GM21825 (cell line): ENCODE data around the gene STING1.
A peak's percentile ranks its signal among the peaks of the same experiment; 100 is the strongest.
"Not testable (repeated sequence)": the region's sequence is repeated elsewhere in the genome, so short reads cannot be mapped to it uniquely, and the experiment has no call there.

Experiments used
- ATAC-seq: cut with Tn5 transposase; IDR thresholded peaks from one replicate; pipeline ENCODE4 v1.9.1; 2021; ENCODE audit warnings: mild to moderate bottlenecking, moderate library complexity; ENCODE audit not compliant: unreplicated experiment

The STING1 gene

DNA sequence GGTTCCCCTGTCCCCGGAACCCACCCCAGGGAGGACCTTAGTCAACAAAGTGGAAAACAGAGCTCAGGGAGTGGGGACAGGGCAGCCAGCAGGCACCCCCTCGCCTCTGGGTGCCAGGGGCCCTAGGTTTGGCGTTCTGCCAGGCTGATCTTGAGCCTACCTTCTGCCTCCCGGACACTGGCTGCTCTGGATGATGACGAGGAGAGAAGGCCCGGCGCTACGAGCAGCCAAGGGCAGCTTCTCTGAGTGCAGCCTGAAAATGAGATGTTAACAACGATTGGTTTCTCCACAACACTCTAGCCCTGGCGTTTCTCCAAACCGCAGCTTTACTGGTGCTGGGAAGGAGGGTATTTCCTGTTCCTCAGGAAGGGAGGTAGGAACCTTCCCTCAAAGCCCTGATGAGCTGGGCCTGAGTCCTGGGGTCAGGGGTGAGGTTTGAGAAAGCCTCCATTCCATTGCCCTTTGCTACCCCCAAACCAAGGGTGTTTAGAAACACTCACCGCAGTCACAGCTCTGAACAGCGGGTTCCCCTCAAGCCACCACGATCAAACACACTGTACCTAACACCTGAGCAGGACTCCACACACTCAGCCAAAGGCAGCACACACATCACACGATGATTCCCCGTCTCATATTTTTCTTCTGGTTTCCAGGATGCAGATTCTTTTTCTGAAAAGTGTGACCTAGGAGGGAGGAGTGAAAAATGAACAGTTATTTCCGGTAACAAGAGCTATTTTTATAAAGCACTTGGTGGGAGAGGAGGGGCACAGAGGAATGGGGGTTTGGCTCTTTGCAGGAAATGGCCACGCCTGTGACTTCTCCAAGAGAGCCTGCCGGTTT, at the start of gene STING1:
TSS of gene STING1 (minus strand) at position 709 of the 840 bp plus-strand sequence. CDS start 1,054 bp downstream, outside the sequence.
- no peak for ATAC-seq

DNA sequence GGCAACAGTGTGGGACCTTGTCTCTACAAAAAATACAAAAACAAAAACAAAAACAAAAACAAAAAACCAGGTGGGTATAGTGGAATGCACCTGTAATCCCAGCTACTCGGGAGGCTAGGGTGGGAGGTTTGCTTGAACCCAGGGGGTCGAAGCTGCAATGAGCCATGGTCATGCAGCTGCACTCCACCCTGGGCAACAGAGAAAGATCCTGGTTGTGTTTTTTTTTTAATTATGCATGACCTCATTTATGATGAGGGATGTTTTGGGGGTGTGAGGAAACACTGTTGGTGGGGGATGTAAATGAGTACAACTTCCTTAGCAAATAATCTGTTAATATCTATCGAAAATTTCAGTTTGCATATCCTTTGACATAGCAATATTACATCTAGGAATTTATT, 49.2 kb upstream of the STING1 start:
- no peak for ATAC-seq

DNA sequence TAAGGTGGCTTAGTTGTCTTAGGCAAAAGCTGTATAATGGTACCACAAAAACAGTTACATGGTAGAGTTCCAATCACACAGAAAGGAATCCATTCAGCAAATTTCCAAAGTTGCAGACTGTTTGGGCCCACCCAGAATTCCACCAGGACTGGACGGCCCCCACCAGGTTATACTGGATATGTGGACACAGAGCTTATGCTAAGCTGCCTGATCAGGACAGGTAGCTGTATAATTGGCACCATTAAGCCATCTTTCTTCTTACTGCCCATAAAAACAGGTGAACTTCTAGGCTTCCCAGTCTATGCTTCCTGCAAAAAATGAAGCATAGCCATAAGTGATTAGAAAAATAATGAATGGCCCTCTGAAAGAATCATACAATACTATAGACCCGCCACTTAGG, 47.5 kb upstream of the STING1 start:
- not testable (repeated sequence) for ATAC-seq

- not testable (repeated sequence) for ATAC-seq
Observed at GRCh38 chr5:139528695-139529094, 46.1 kb upstream of the STING1 start.

DNA sequence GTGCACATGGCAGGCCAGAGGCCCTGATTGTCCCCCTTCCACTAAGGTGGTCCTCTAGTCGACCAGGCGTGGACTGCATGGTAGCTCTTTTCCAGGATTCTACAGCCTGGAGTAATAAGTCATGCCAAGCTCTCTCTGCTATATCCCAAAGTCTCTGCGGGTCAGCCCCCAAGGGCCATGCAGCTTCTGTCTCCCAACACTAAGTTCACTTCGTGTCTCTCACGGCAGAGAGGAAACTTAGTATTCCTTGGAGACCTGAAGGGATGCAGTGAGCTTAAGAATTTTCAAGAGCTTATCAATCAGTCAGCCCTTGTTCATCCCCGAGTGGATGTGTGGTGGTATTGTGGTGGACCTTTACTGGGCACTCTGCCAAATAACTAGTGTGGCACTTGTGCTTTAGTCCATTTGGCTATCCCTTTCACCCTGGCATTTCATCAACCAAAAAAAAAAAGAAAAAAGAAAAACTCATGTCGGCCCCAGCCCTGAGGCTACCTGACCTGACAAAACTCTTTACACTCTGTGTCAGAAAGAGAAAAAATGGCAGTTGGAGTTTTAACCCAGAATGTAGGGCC, 45.4 kb upstream of the STING1 start:
- ATAC-seq, result not testable (repeated sequence)

DNA sequence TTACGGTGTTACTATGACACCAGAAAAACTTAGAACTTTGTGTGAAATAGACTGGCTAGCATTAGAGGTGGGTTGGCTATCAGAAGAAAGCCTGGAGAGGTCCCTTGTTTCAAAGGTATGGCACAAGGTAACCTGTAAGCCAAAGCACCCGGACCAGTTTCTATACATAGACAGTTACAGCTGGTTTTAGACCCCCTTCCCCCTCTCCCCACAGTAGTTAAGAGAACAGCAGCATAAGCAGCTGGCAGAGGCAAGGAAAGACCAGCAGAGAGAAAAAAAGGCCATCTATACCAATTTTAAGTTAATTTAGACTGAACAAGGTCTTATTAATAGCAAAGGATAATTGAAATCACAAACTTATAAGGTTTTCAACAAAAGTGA, 44.5 kb upstream of the STING1 start:
- ATAC-seq, result not testable (repeated sequence)

GRCh38 chr5:139526309-139527089, 43.9 kb upstream of the STING1 start:
- ATAC-seq, result not testable (repeated sequence)

DNA sequence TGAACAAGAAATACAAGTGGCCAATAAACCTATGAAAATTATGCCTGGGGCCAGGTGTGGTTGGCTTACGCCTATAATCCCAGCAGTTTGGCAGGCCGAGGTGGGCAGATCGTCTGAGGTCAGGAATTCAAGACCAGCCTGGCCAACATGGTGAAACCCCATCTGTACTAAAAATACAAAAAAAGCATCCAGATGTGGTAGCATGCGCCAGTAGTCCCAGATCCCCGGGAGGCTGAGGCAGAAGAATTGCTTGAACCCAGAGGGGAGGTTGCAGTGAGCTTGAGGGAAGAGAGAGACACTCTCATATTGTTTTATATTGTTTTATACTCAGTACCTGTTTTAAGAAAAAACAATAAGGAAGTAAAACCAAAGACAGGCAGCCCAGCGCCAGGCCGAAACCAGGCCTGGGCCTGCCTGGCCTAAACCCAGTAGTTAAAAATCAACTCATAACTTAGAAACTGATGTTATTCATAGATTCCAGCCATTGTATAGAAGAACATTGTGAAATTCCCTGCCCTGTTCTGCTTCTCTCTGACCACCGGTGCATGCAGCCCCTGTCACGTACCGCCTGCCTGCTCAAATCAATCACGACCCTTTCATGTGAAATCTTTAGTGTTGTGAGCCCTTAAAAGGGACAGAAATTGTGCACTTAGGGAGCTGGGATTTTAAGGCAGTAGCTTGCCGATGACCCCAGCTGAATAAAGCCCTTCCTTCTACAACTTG, 43.2 kb upstream of the STING1 start:
- peak; percentile 32 for ATAC-seq

DNA sequence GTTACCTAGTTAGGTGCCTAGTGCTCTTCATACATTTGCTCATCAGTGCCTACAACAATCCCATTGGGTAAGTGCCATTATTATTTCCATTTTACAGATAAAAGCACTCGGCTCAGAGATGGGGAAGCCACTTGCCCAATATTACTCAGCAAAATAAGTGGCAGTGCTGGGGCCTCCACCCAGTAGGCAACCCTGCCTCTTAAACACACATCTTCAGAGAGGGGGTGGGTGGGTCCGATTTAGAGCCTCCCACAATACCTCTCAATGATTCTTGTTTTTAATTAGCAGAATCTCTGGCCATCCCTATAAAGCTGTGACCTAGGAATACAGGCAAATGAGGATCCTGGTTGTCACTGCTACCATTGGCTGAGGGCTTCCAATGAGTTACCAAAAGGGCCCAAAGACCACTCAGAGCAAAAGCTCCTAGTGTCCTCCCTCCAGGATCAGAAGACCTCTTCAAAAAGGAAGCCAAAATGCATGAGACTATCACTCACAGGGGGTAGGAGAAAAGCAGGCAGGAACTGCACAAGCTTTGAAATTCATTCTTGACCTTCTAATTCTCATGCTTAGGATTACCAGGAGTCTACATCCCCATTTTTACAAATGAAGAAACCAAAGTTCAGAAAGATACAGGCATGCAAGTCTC, 42.5 kb upstream of the STING1 start:
- ATAC-seq, result peak; percentile 43

GRCh38 chr5:139524446-139524845, 41.9 kb upstream of the STING1 start:
- ATAC-seq, result no peak

DNA sequence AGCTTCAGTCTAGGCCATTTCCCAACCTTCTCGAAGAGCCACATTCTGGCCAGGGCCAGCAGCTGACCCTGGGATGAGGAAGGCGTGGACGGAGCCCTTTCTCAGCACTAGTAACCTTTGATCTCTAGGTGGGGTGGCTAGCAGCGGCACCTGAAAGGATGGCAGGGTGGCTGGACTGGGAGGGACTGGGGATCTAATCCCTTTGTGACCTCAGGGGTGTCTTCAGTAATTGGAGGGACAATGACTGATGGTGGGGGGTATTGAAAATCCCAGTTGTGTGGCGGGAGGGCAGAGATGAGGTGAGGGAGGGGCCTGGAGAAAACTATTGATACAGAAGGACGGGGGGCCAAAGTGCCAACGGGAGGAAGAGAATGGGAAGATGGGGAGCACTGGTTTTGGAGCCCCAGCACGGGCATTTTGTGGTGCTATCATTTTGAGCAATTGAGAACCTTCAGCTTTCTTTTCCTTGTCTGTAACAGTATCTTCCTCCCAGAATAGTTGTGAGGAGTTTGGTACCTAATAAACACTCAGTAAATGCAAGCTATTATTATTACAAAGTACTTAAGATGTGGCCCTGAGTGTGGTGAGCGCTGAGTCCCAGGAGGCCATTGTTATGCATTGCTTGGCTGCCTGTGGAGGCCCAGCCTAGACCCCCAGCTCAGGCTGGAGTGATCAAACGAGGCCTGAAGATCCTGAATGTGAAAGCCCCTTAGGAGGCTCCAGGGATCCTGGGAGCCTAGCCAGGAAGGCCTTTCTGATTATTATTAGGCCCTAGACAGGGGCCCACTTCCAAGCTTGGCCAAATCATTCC, 41.3 kb upstream of the STING1 start:
- ATAC-seq, result no peak

DNA sequence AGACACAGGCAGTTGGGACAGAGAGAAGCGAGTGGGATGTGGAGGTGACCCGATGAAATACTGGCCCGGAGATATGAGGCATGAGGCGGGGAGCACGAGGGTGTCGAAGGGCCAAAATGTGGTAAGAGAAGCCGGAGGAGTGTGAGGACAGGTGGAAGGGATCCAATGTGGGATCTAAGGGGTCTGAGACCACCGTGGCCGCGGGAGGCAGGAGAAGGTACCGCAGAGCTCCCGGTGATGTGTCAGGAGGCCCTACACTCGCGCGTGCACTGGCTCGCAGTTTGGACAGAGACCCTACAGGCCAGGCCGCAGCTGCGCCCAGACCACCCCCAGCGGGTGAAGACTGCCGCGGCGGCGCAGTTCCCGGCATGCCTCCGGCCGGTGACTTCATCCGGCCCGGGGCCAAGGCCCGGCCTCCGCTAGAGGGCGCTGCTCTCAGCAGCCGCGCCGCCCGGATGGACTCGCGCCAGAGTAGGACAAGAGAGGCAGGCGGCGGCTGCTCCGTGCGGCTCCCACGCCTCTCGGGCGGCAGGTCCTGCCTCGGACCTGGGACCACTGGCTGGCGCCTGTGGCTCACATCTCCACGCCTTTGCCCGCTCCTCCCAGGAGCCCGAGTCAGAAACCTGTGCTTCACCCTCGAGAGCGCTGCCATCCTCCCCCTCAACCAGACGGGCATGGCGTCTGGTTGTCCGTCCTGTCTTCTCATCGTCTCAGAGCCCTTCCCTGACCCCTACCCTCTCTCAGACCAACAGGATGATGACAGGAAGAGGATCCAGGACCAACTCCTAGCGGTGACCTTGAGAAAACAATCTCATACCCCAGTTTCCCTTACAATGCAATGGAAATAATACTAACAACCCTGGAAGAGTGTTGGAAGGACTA, 35.4 kb upstream of the STING1 start:
- peak; percentile 84 for ATAC-seq

- ATAC-seq, result no peak
Observed at GRCh38 chr5:139514486-139514856, 31.9 kb upstream of the STING1 start.

- peak; percentile 10 for ATAC-seq
Observed at GRCh38 chr5:139513852-139514485, 31.4 kb upstream of the STING1 start.

GRCh38 chr5:139513434-139513833, 30.9 kb upstream of the STING1 start:
- peak; percentile 48 for ATAC-seq

GRCh38 chr5:139512786-139513390, 30.3 kb upstream of the STING1 start:
- ATAC-seq, result no peak

GRCh38 chr5:139504722-139505121, 22.2 kb upstream of the STING1 start:
- not testable (repeated sequence) for ATAC-seq

DNA sequence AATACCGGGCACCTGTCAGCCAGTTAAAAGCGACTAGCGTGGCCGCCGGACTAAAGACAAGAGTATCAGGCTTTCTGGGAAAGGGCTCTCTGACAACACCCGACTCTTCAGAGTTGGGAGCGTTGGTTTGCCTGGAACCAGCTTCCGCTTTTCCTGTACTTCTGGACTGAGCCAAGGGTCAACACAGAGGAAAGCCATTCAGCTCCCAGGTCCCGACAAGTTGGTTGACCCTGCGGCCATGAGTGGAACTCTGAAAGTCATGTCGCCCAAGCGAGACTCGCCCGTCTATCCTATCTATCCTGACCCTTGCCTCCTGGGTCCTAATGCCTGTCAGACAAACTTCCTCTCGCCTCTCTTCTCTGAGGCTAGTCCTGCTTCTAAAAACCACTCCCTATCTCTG, 21.3 kb upstream of the STING1 start:
- ATAC-seq, result not testable (repeated sequence)
